Stimulated activated CD8-positive, alpha-beta memory T cell treated with anti-CD3 and anti-CD28 coated beads, Interleukin-7, amount 100 ng/mL, for 1 hour (primary cell): ENCODE measurements around the gene STEEP1.

Source experiments
- DNase-seq, 2 donors: peaks; one replicate each; pipeline ENCODE4 v3.0.0-alpha.2; 2020; ENCODE audit warnings: low read depth in 2 of 2

The STEEP1 gene

DNA sequence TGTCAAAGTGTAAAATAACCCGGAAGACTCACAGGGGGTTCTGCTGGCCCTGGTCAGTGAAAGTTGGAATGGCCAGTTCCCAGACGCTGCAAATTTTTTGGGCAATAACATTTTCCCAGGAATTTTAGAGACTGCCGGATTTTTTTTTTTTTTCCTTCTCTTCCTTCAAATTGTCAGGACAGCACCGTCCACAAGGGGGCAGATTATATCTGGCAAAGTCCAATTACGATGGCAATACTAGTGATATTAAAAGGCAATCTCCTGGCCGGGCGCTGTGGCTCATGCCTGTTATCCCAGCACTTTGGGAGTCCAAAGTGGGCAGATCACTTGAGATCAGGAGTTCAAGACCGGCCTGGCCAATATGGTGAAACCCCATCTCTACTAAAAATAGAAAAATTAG is 76.5 kb downstream of the STEEP1 start:
- DNase-seq = peak in 1 of 2 donors; percentile 8
